Left lung (tissue), 10 donors: ENCODE data around the gene PRSS53. TPM values are rescaled to one million over a fixed set of nuclear protein-coding genes. Genes with fewer than 3 reads are reported as not detected.

Source experiments
- ATAC-seq: fragments of 200-7000 bp; cut with Tn5 transposase; one replicate; pipeline ENCODE4 v1.9.1; 2020; ENCODE audit warnings: moderate library complexity
- DNase-seq, 4 donors: peaks; one replicate each; pipeline ENCODE4 v3.0.0-alpha.2; 2013 to 2020
- H3K27ac ChIP-seq, 2 donors: fragments of 200-600 bp; sonication (generic) in 1 of 2; one replicate each; pipeline versions ENCODE4 v1.5.0 to v1.8.0; 2020 to 2021
- H3K27me3 ChIP-seq, 2 donors: fragments of 200-600 bp; sonication (generic) in 1 of 2; one replicate each; pipeline versions ENCODE4 v1.5.0 to v1.8.0; 2020 to 2021
- H3K36me3 ChIP-seq, 2 donors: fragments of 200-600 bp; sonication (generic) in 1 of 2; one replicate each; pipeline versions ENCODE4 v1.5.0 to v1.8.0; 2020 to 2021
- H3K4me1 ChIP-seq, 2 donors: fragments of 200-600 bp; one replicate each; pipeline ENCODE4 v1.8.0; 2021
- H3K4me3 ChIP-seq, 2 donors: fragments of 200-600 bp; sonication (generic) in 1 of 2; one replicate each; pipeline versions ENCODE4 v1.5.0 to v1.8.0; 2020 to 2021; ENCODE audit warnings: mild to moderate bottlenecking in 1 of 2
- H3K9me3 ChIP-seq, 2 donors: fragments of 200-600 bp; sonication (generic) in 1 of 2; one replicate each; pipeline versions ENCODE4 v1.5.0 to v1.8.0; 2020 to 2021
- CTCF ChIP-seq, 2 donors: fragments of 200-600 bp; sonication (generic) in 1 of 2; IDR thresholded peaks; one replicate each; pipeline versions ENCODE4 v1.5.0 to v1.8.0; 2021; ENCODE audit warnings: antibody characterized with exemption in 2 of 2
- intact Hi-C, 2 donors: fragments of 100-400 bp; cut with DNase I; formaldehyde crosslinking; loops; one replicate each; pipeline versions ENCODE4 v1.11.2 to v1.14.2; 2022
- polyA plus RNA-seq, 6 donors: library from polyadenylated mRNA; unstranded; fragments of 120-200 nt; gene quantifications; one replicate each; pipeline ENCODE4 v1.2.1, GENCODE V29; 2013; ENCODE audit not compliant: insufficient read length in 6 of 6
- total RNA-seq, 2 donors: library from RNA; stranded (reverse); fragmentation: NEBNext Ultra II Directional; extraction: Animal tissue kit (Norgen Biotek cat#: 25700); gene quantifications; one replicate each; pipeline ENCODE4 v1.2.1, GENCODE V29; 2021
- donor health status: DM: no; HTN: yes; CAD: no.
- donor health status: DM: no; HTN: no; CAD: no.

Gene PRSS53
- total and polyA plus RNA-seq, 8 donors = 0.96 to 2.9 (median 2.2) TPM

- peaks cover 0 to 27% of the 10 kb centered on the region in 2 donors for H3K36me3 ChIP-seq
- peaks cover 4 to 63% of the 10 kb centered on the region in 2 donors for H3K4me1 ChIP-seq
- intact Hi-C loops = no loop called here
- DNase-seq (peak in 2 of 4 donors; percentile 63 to 85), ATAC-seq (peak; percentile 42)
- peaks cover 0 to 8% of the 10 kb centered on the region in 2 donors for H3K27me3 ChIP-seq
- TF ChIP-seq CTCF (IDR thresholded peaks at IDR 0.05) = no peak
- no peaks in the 10 kb centered on the region for H3K9me3 ChIP-seq
- peak overlapping the region; percentile 35 to 42 for H3K4me3 ChIP-seq
- H3K27ac ChIP-seq = peak overlapping the region; percentile 72 to 73
Measured at GRCh38 chr16:31134625-31135534, 46.1 kb upstream of the PRSS53 start.

GRCh38 chr16:31134091-31134571 is 45.4 kb upstream of the PRSS53 start:
- H3K36me3 ChIP-seq = peaks cover 0 to 30% of the 10 kb centered on the region in 2 donors
- ATAC-seq (no peak), DNase-seq (peak in 1 of 4 donors; percentile 33)
- H3K4me3 ChIP-seq = peak overlapping the region; percentile 6 to 42
- TF ChIP-seq CTCF (IDR thresholded peaks at IDR 0.05) = no peak
- H3K9me3 ChIP-seq = no peaks in the 10 kb centered on the region
- peaks cover 0 to 8% of the 10 kb centered on the region in 2 donors for H3K27me3 ChIP-seq
- H3K4me1 ChIP-seq = peaks cover 10 to 67% of the 10 kb centered on the region in 2 donors
- peak overlapping the region in 1 of 2 donors; percentile 72 for H3K27ac ChIP-seq
- intact Hi-C loops = no loop called here

- H3K27me3 ChIP-seq = peaks cover 0 to 8% of the 10 kb centered on the region in 2 donors
- H3K9me3 ChIP-seq = no peaks in the 10 kb centered on the region
- peaks cover 12 to 66% of the 10 kb centered on the region in 2 donors for H3K4me1 ChIP-seq
- ATAC-seq (no peak), DNase-seq (peak in 1 of 4 donors; percentile 63)
- no peak for TF ChIP-seq CTCF (IDR thresholded peaks at IDR 0.05)
- H3K4me3 ChIP-seq = peak overlapping the region in 1 of 2 donors; percentile 42
- peaks cover 0 to 35% of the 10 kb centered on the region in 2 donors for H3K36me3 ChIP-seq
- intact Hi-C loops = no loop called here
- H3K27ac ChIP-seq = no peak overlapping the region
Measured at GRCh38 chr16:31133046-31133501, 44.3 kb upstream of the PRSS53 start.

- peaks cover 0 to 42% of the 10 kb centered on the region in 2 donors for H3K36me3 ChIP-seq
- no peak overlapping the region for H3K27ac ChIP-seq
- H3K9me3 ChIP-seq = no peaks in the 10 kb centered on the region
- ATAC-seq (no peak), DNase-seq (peak in 1 of 4 donors; percentile 34)
- no peak for TF ChIP-seq CTCF (IDR thresholded peaks at IDR 0.05)
- H3K4me3 ChIP-seq = no peak overlapping the region
- intact Hi-C loops = no loop called here
- H3K27me3 ChIP-seq = peaks cover 0 to 8% of the 10 kb centered on the region in 2 donors
- H3K4me1 ChIP-seq = peaks cover 17 to 72% of the 10 kb centered on the region in 2 donors
Measured at GRCh38 chr16:31132303-31132979, 43.7 kb upstream of the PRSS53 start.
